Measurements from ENCODE around the gene CCT6A. TPM values are rescaled to one million over a fixed set of nuclear protein-coding genes. Genes with fewer than 3 reads are reported as not detected.
A peak's percentile ranks its signal among the peaks of the same experiment; 100 is the strongest.
"Not testable (repeated sequence)": the region's sequence is repeated elsewhere in the genome, so short reads cannot be mapped to it uniquely, and the experiment has no call there.

The CCT6A gene
- total RNA-seq, 2 experiments from 2014 or later: 231 to 239 TPM

DNA sequence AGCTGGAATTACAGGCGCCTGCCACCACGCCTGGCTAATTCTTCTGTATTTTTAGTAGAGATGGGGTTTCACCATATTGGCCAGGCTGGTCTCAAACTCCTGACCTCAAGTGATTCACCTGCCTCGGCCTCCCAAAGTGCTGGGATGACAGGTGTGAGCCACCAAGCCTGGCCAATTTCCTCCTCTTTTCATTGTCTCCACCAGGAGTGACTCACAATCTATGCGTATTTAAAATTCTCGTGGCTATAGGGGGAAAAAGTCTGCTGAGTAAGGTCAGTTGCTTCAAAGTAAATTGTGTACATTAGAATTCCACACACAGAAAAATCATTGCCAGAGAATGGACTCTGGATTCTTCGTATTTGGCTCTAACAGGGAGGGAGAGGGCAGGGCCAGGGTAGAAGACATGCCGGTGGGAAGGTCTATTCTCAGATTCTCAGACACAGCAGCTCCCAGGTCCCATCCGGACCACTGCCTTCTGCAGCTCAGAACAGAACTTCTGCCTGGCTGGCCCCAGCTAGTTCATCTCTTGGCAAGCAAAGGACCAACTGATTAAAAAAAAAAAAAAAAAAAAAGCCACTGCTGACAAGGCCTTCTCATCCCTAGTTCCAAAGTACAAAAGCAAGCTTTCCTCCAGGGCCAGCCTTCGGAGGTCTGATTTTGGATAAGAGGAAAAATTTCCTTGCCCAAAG, 22.5 kb upstream of the CCT6A start:
- CTCF ChIA-PET: interaction anchor here (1.1 kb wide), 1 partner anchor 45 kb away, joined by 3 read pairs; no protein-coding TSS in a partner anchor
- TF ChIP-seq, protein P1, sequence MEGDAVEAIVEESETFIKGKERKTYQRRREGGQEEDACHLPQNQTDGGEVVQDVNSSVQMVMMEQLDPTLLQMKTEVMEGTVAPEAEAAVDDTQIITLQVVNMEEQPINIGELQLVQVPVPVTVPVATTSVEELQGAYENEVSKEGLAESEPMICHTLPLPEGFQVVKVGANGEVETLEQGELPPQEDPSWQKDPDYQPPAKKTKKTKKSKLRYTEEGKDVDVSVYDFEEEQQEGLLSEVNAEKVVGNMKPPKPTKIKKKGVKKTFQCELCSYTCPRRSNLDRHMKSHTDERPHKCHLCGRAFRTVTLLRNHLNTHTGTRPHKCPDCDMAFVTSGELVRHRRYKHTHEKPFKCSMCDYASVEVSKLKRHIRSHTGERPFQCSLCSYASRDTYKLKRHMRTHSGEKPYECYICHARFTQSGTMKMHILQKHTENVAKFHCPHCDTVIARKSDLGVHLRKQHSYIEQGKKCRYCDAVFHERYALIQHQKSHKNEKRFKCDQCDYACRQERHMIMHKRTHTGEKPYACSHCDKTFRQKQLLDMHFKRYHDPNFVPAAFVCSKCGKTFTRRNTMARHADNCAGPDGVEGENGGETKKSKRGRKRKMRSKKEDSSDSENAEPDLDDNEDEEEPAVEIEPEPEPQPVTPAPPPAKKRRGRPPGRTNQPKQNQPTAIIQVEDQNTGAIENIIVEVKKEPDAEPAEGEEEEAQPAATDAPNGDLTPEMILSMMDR (IDR thresholded peaks at IDR 0.05): no peak
- Mint-ChIP-seq H3K4me1 (ENCODE audit: low read depth) (peaks cover 9% of the 10 kb centered on the region), H3K36me3 (ENCODE audit: low read depth) (peaks cover 32% of the 10 kb centered on the region), H3K27me3 (no peaks in the 10 kb centered on the region), H3K4me3 (no peak overlapping the region), H3K9me3 (no peaks in the 10 kb centered on the region), H3K27ac (no peak overlapping the region)
- no peak for DNase-seq
- intact Hi-C loops (cut with micrococcal nuclease): no loop called here
- no peak for ATAC-seq
- POLR2A ChIA-PET: interaction anchor here (0.8 kb wide), 1 partner anchor 35 kb away, joined by 3 read pairs; the partner anchor contains the start of gene SUMF2

DNA sequence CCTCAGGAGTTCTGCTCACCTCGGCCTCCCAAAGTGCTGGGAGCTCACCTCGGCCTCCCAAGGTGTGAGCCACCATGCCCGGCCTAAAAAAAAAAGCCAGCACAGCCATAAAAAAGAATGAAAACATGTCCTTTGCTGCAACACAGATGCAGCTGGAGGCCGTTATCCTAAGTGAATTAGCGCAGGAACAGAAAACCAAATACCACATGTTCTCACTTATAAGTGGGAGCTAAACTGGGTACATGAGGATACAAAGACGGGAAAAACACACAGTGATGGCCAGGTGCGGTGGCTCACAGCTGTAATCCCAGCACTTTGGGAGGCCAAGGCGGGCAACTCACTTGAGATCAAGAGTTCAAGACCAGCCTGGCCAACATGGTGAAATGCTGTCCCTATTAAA, 21.2 kb upstream of the CCT6A start:
- TF ChIP-seq, protein P1 (IDR thresholded peaks at IDR 0.05): no peak
- peaks cover 31% of the 10 kb centered on the region for H3K36me3 Mint-ChIP-seq (ENCODE audit: low read depth)
- no peak overlapping the region for H3K4me3 Mint-ChIP-seq
- DNase-seq (no peak), ATAC-seq (no peak)
- H3K27me3 Mint-ChIP-seq: no peaks in the 10 kb centered on the region
- intact Hi-C loops (cut with micrococcal nuclease): no loop called here
- peaks cover 9% of the 10 kb centered on the region for H3K4me1 Mint-ChIP-seq (ENCODE audit: low read depth)
- no peak overlapping the region for H3K27ac Mint-ChIP-seq
- no peaks in the 10 kb centered on the region for H3K9me3 Mint-ChIP-seq
- ChIA-PET POLR2A (no interaction called here), CTCF (interaction anchor here (0.6 to 1.1 kb wide), 2 partner anchors 23 to 44 kb away, joined by 3 read pairs; no protein-coding TSS in a partner anchor)

DNA sequence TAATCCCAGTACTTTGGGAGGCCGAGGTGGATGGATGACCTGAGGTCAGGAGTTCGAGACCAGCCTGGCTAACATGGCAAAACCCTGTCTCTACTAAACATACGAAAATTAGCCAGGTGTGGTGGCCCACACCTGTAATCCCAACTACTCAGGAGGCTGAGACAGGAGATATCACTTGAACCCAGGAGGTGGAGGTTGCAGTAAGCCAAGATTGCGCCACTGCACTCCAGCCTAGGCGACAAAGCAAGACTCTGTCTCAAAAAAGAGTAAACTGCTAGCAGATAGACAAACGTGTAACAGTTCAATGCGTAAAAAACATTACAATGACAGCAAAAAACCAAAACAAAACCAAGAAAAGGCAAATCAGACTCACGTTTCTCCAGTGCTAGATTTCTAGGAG, 20.0 kb upstream of the CCT6A start:
- H3K27me3 Mint-ChIP-seq; DNase-seq; POLR2A ChIA-PET; H3K4me1 Mint-ChIP-seq (ENCODE audit: low read depth); H3K9me3 Mint-ChIP-seq; CTCF ChIA-PET; H3K27ac Mint-ChIP-seq; ATAC-seq; H3K4me3 Mint-ChIP-seq; intact Hi-C loops (cut with micrococcal nuclease): not testable (repeated sequence)
- peaks cover 28% of the 10 kb centered on the region for H3K36me3 Mint-ChIP-seq (ENCODE audit: low read depth)

DNA sequence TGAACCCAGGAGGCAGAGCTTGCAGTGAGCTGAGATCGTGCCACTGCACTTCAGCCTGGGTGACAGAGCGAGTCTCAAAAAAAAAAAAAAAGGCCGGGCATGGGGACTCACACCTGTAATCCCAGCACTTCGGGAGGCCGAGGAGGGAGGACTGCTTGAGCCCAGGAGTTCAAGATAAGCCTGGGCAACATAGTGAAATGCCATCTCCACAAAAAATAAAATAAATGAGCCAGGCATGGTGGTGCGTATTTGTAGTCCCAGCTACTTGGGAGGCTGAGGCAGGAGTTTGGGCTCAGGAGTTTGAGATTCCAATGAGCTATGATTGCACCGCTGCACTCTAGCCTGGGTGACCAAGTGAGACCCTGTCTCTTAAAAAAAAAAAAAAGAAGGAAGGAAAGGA, 19.0 kb upstream of the CCT6A start:
- ATAC-seq; H3K9me3 Mint-ChIP-seq; H3K4me1 Mint-ChIP-seq (ENCODE audit: low read depth); CTCF ChIA-PET; DNase-seq; intact Hi-C loops (cut with micrococcal nuclease); H3K27ac Mint-ChIP-seq; H3K27me3 Mint-ChIP-seq: not testable (repeated sequence)
- Mint-ChIP-seq H3K4me3 (peak overlapping the region; percentile 48), H3K36me3 (ENCODE audit: low read depth) (peaks cover 23% of the 10 kb centered on the region)
- POLR2A ChIA-PET: interaction anchor here (2.8 kb wide), 1 partner anchor 18 kb away, joined by 12 read pairs; the partner anchor contains the start of genes CCT6A and PSPH

DNA sequence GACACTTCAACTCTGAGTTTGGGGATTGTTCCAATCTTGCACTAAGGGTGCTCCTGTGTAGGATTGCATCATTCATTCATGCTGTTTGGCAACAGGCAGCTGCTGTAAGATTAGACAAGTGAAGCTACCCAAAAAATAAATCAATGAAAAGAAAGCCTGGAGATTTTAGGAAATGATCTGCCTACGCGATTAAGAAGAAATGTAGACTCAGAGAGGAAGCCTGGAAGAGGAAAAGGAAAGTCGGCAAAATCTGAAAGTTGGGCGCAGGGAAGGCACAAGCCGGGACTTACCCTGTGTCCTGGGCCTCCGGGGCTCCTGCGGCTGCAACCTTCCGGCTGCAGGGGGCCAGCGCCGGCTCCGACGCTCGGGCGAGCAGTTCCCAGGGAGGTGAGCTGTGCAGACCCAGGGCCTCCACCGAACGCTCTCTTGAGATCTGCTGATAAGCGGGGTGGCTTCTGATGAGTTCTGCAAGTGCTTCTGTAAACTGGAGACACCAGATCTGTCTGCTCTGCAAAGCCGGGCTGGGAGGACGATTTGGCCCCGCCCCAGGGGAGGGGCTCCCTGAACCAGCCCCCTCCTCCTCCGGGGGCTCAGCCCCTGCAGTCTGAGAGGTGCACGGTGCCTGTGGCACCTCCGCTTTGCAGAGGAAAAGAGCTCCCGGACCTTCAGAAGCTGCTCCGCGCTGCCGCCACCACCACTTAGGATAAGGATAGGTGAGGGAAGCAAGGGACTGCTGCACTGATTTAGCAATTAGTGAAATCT, 17.7 kb upstream of the CCT6A start:
- H3K9me3 Mint-ChIP-seq: no peaks in the 10 kb centered on the region
- TF ChIP-seq, protein P1 (IDR thresholded peaks at IDR 0.05): no peak
- peak overlapping the region; percentile 79 for H3K4me3 Mint-ChIP-seq
- POLR2A ChIA-PET: interaction anchor here (0.6 to 2.8 kb wide), 5 partner anchors 17 to 499 kb away, joined by 3 to 12 read pairs (median 4); partner anchors contain the start of genes CCT6A and PSPH
- peaks cover 9% of the 10 kb centered on the region for H3K4me1 Mint-ChIP-seq (ENCODE audit: low read depth)
- no peaks in the 10 kb centered on the region for H3K27me3 Mint-ChIP-seq
- H3K27ac Mint-ChIP-seq: peak overlapping the region; percentile 81
- DNase-seq: peak; percentile 71
- intact Hi-C loops (cut with micrococcal nuclease): no loop called here
- H3K36me3 Mint-ChIP-seq (ENCODE audit: low read depth): peaks cover 20% of the 10 kb centered on the region
- CTCF ChIA-PET: interaction anchor here (1.2 kb wide), 1 partner anchor 19 kb away, joined by 3 read pairs; no protein-coding TSS in a partner anchor
- ATAC-seq: peak; percentile 96
